Thyroid gland (tissue), 4 donors: ENCODE data around the gene EXOSC10. TPM values are rescaled to one million over a fixed set of nuclear protein-coding genes. Genes with fewer than 3 reads are reported as not detected.

Experiments used
- DNase-seq, 2 donors: peaks; one replicate each; pipeline ENCODE4 v3.0.0-alpha.2; 2019
- H3K27ac ChIP-seq, 3 donors: fragments of 200-600 bp; sonication (generic); 1 replicate in 2 of 3; 2 replicates in 1 of 3; pipeline ENCODE4 v1.5.1; 2016 to 2019; ENCODE audit warnings: mild to moderate bottlenecking in 1 of 3, moderate library complexity in 1 of 3
- H3K27me3 ChIP-seq: fragments of 200-600 bp; sonication (generic); one replicate; pipeline ENCODE4 v1.5.1; 2019
- H3K36me3 ChIP-seq, 2 donors: fragments of 200-600 bp; sonication (generic); one replicate each; pipeline ENCODE4 v1.5.1; 2016 to 2019
- H3K4me1 ChIP-seq, 2 donors: fragments of 200-600 bp; sonication (generic); one replicate each; pipeline ENCODE4 v1.5.1; 2017 to 2019
- H3K4me3 ChIP-seq, 3 donors: fragments of 200-600 bp; sonication (generic); replicated peaks in 1 of 3; 1 replicate in 2 of 3; 2 replicates in 1 of 3; pipeline ENCODE4 v1.5.1; 2016; ENCODE audit warnings: mild to moderate bottlenecking in 1 of 3
- H3K9me3 ChIP-seq: fragments of 200-600 bp; sonication (generic); one replicate; pipeline ENCODE4 v1.5.1; 2017
- CTCF ChIP-seq, 6 experiments: fragments of 200-600 bp in 3 of 6; fragments of 450-650 bp in 3 of 6; sonication (generic) in 3 of 6; IDR thresholded peaks; one replicate each; pipeline ENCODE4 v1.5.1; 2016 to 2019; ENCODE audit warnings: antibody characterized with exemption in 6 of 6, mild to moderate bottlenecking in 2 of 6, inconsistent platforms in 1 of 6, moderate library complexity in 1 of 6
- POLR2A ChIP-seq, 2 donors: fragments of 450-650 bp; IDR thresholded peaks; one replicate each; pipeline ENCODE4 v1.6.1; 2017; ENCODE audit warnings: antibody characterized with exemption in 2 of 2, mild to moderate bottlenecking in 2 of 2, moderate library complexity in 1 of 2
- whole genome bisulfite sequencing, 2 donors: methylation state at CpG; one replicate each; pipeline ENCODE4 v1.1.5; 2017; 5-methylcytosine and 5-hydroxymethylcytosine counted together
- intact Hi-C: fragments of 100-400 bp; cut with DNase I; formaldehyde crosslinking; loops from one replicate; pipeline ENCODE4 v1.15.1; 2023
- total RNA-seq, 4 donors: library from RNA; depleted of rRNA; stranded (reverse); fragments of >200 nt; gene quantifications; one replicate each; pipeline ENCODE4 v1.2.3, GENCODE V29; 2016

EXOSC10 gene
- total RNA-seq, 4 donors from 2014 or later: 41.1 to 60.7 (median 51.6) TPM

GRCh38 chr1:11072216-11072917, 27.3 kb downstream of the EXOSC10 start:
- Histone ChIP-seq H3K27me3 (no peaks in the 10 kb centered on the region), H3K4me1 (no peaks in the 10 kb centered on the region), H3K4me3 (no peak overlapping the region), H3K9me3 (no peaks in the 10 kb centered on the region), H3K27ac (no peak overlapping the region), H3K36me3 (peaks cover 92 to 93% of the 10 kb centered on the region in 2 donors)
- intact Hi-C loops: no loop called here
- no peak for TF ChIP-seq CTCF (IDR thresholded peaks at IDR 0.05)
- TF ChIP-seq POLR2A (IDR thresholded peaks at IDR 0.05): no peak
- DNase-seq: no peak
- WGBS, 2 donors: 76 to 79% methylated on average over 13 of the region's 13 CpGs

DNA sequence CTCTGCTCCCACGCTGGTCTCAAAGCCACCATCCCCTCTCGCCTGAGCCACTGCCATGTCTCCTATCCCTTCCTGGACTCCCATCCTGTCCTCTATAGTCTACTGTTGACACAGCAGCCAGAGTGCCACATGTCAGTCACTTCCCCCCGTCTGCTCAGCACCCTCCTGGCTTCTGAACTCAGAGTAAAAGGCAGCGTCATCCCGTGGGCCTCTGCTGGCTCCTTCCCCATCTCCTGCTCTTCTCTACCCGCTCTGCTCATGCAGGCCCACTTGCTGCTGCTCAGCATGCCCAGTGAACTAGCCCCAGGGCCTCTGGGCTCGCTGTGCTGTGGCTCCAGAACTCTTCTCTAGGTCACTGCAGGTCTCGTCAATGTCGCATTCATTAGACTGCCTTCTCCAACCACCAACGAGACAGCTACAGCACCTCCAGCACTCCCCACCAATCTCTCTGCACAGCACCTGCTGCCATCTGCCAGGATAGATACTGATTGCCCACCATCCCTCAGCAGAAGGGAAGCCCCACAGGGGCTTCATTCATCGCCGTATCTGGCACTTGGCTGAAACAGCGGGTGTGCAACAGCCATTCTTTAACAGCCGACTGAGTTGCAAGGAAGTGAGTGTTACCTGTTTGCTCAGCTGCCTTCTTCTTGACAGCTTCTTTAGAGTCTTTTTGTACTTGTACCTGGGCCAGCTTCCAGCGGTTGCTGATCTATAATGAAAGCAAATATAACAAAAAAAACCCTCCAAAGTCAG, 28.0 kb downstream of the EXOSC10 start:
- 81 to 84% methylated on average over 15 of the region's 15 CpGs for WGBS, 2 donors
- no peak for DNase-seq
- Histone ChIP-seq H3K27ac (no peak overlapping the region), H3K4me1 (no peaks in the 10 kb centered on the region), H3K36me3 (peaks cover 88 to 92% of the 10 kb centered on the region in 2 donors), H3K9me3 (no peaks in the 10 kb centered on the region), H3K27me3 (no peaks in the 10 kb centered on the region), H3K4me3 (no peak overlapping the region)
- TF ChIP-seq CTCF (IDR thresholded peaks at IDR 0.05) (no peak), POLR2A (IDR thresholded peaks at IDR 0.05) (no peak)
- intact Hi-C loops: no loop called here

GRCh38 chr1:11070876-11071275, 28.8 kb downstream of the EXOSC10 start:
- Histone ChIP-seq H3K9me3 (no peaks in the 10 kb centered on the region), H3K4me3 (no peak overlapping the region), H3K27ac (no peak overlapping the region), H3K4me1 (no peaks in the 10 kb centered on the region), H3K27me3 (no peaks in the 10 kb centered on the region), H3K36me3 (peaks cover 88 to 91% of the 10 kb centered on the region in 2 donors)
- 88 to 93% methylated on average over 10 to 11 of the region's 11 CpGs for WGBS, 2 donors
- no peak for DNase-seq
- intact Hi-C loops: no loop called here
- TF ChIP-seq POLR2A (IDR thresholded peaks at IDR 0.05) (no peak), CTCF (IDR thresholded peaks at IDR 0.05) (no peak)

- no peak for TF ChIP-seq POLR2A (IDR thresholded peaks at IDR 0.05)
- TF ChIP-seq CTCF (IDR thresholded peaks at IDR 0.05): no peak
- 92 to 93% methylated on average over 15 to 16 of the region's 17 CpGs for WGBS, 2 donors
- H3K27ac ChIP-seq: no peak overlapping the region
- no peaks in the 10 kb centered on the region for H3K9me3 ChIP-seq
- intact Hi-C loops: no loop called here
- no peak overlapping the region for H3K4me3 ChIP-seq
- H3K27me3 ChIP-seq: no peaks in the 10 kb centered on the region
- no peaks in the 10 kb centered on the region for H3K4me1 ChIP-seq
- DNase-seq: no peak
- H3K36me3 ChIP-seq: peaks cover 78 to 84% of the 10 kb centered on the region in 2 donors
Measured at GRCh38 chr1:11068600-11069473, 30.8 kb downstream of the EXOSC10 start.
